PFSK-1 (cell line): ENCODE data around the gene FAM171A1.

Experiments used
- FOXP2 ChIP-seq: optimal IDR thresholded peaks from 2 replicates; pipeline ENCODE3; 2011; ENCODE audit warnings: borderline replicate concordance, control low read depth, inconsistent platforms; ENCODE audit not compliant: insufficient read depth; ENCODE audit errors: extremely low read length, extremely low read depth
- POLR2AphosphoS5 ChIP-seq: IDR thresholded peaks from 2 replicates; pipeline ENCODE4 v1.6.1; 2012; ENCODE audit warnings: low read depth, mild to moderate bottlenecking, control low read depth, low read length, moderate library complexity
- SIN3A ChIP-seq: IDR thresholded peaks from 2 replicates; pipeline ENCODE4 v1.6.1; 2012; ENCODE audit warnings: mild to moderate bottlenecking, low read length, moderate library complexity, borderline replicate concordance; ENCODE audit not compliant: insufficient read depth
- TAF1 ChIP-seq: IDR thresholded peaks from 2 replicates; pipeline ENCODE4 v1.6.1; 2012; ENCODE audit warnings: low read length, control low read depth, borderline replicate concordance; ENCODE audit not compliant: insufficient read depth
- TF ChIP-seq, protein P1 (sequence below), 2 experiments: IDR thresholded peaks; 2 replicates each; pipeline versions ENCODE4 v1.6.1 to v1.8.0; 2011 to 2012; ENCODE audit warnings: low read depth in 2 of 2, low read length in 2 of 2, control low read depth in 1 of 2, inconsistent platforms in 1 of 2, mild to moderate bottlenecking in 1 of 2, moderate library complexity in 1 of 2; ENCODE audit not compliant: insufficient read depth in 1 of 2

Gene FAM171A1

DNA sequence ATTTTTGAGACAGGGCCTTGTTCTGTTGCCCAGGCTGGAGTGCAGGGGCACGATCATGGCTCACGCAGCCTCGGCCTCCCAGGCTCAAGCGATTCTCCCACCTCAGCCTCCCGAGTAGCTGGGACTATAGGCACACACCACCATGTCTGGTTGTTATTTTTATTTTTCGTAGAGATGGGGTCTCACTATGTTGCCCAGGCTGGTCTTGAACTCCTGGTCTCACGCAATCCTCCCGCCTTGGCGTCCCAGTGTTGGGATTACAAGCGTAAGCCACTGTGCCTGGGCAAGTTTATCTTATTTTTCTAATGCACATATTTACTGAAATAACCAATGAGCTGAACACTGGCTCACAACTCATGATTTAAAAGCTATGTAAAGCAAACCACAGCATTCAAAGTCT, 61.9 kb downstream of the FAM171A1 start:
- no peak for TF ChIP-seq SIN3A
- TF ChIP-seq, protein P1, sequence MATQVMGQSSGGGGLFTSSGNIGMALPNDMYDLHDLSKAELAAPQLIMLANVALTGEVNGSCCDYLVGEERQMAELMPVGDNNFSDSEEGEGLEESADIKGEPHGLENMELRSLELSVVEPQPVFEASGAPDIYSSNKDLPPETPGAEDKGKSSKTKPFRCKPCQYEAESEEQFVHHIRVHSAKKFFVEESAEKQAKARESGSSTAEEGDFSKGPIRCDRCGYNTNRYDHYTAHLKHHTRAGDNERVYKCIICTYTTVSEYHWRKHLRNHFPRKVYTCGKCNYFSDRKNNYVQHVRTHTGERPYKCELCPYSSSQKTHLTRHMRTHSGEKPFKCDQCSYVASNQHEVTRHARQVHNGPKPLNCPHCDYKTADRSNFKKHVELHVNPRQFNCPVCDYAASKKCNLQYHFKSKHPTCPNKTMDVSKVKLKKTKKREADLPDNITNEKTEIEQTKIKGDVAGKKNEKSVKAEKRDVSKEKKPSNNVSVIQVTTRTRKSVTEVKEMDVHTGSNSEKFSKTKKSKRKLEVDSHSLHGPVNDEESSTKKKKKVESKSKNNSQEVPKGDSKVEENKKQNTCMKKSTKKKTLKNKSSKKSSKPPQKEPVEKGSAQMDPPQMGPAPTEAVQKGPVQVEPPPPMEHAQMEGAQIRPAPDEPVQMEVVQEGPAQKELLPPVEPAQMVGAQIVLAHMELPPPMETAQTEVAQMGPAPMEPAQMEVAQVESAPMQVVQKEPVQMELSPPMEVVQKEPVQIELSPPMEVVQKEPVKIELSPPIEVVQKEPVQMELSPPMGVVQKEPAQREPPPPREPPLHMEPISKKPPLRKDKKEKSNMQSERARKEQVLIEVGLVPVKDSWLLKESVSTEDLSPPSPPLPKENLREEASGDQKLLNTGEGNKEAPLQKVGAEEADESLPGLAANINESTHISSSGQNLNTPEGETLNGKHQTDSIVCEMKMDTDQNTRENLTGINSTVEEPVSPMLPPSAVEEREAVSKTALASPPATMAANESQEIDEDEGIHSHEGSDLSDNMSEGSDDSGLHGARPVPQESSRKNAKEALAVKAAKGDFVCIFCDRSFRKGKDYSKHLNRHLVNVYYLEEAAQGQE (IDR thresholded peaks at IDR 0.05; ENCODE audit: insufficient read depth in 1 of 2, low read depth in 2 of 2, low read length in 2 of 2) = no peak
- TF ChIP-seq TAF1 = no peak
- TF ChIP-seq POLR2AphosphoS5 = no peak
- no peak for TF ChIP-seq FOXP2

GRCh38 chr10:15306735-15307280, 64.3 kb downstream of the FAM171A1 start:
- no peak for TF ChIP-seq TAF1
- TF ChIP-seq FOXP2 = no peak
- TF ChIP-seq, protein P1 (IDR thresholded peaks at IDR 0.05; ENCODE audit: insufficient read depth in 1 of 2, low read depth in 2 of 2, low read length in 2 of 2) = no peak
- TF ChIP-seq POLR2AphosphoS5 = no peak
- no peak for TF ChIP-seq SIN3A

DNA sequence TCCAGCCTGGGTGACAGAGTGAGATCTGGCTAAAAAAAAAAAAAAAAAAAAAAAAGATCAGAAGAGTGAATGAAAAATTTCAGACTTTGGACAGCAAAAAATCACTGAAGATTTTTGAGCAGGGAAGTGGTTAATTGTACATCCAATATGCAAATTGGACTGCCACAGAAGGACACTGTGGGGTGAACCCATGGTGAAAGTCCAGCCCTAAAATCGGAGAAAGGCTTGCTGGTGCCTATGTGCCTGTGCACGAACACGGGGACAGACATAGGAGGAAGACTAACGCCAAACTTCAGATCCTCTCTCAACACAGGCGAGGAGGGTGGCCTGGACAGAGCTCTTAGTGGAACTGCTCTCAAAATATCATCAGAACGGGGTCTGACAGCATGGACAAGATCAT, 65.5 kb downstream of the FAM171A1 start:
- TF ChIP-seq FOXP2 = no peak

- TF ChIP-seq FOXP2 = no peak
- TF ChIP-seq, protein P1 (IDR thresholded peaks at IDR 0.05; ENCODE audit: insufficient read depth in 1 of 2, low read depth in 2 of 2, low read length in 2 of 2) = no peak
- no peak for TF ChIP-seq TAF1
Observed at GRCh38 chr10:15305161-15305560, 65.9 kb downstream of the FAM171A1 start.

DNA sequence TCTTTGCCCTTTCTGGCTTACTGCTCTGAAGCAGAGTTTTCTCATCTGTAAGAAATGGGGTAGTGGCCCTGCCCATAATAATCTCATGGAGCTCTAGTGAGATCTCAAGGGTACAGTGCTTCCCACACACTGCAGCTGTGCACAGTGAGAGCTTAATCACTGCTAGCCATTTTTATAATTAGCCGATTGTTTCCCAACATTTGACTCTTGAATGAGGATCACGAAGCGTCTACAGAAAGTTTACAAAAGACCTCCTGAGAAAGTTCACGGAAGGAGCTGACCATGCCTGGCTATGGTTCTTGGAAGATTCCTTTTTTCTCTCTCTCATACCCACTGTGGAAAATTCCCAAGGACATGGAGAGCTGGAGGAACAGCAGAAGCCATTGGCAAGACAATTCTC, 70.4 kb downstream of the FAM171A1 start:
- no peak for TF ChIP-seq POLR2AphosphoS5
- no peak for TF ChIP-seq FOXP2
- TF ChIP-seq TAF1 = no peak
- TF ChIP-seq, protein P1 (IDR thresholded peaks at IDR 0.05; ENCODE audit: insufficient read depth in 1 of 2, low read depth in 2 of 2, low read length in 2 of 2) = no peak
- no peak for TF ChIP-seq SIN3A

GRCh38 chr10:15300145-15300544, 70.9 kb downstream of the FAM171A1 start:
- TF ChIP-seq, protein P1 (IDR thresholded peaks at IDR 0.05; ENCODE audit: insufficient read depth in 1 of 2, low read depth in 2 of 2, low read length in 2 of 2) = no peak
- TF ChIP-seq SIN3A = no peak
- no peak for TF ChIP-seq FOXP2
- TF ChIP-seq POLR2AphosphoS5 = no peak
- no peak for TF ChIP-seq TAF1
